Ascending aorta (tissue), 2 donors: ENCODE measurements around the gene ITGB5. TPM values are rescaled to one million over a fixed set of nuclear protein-coding genes. Genes with fewer than 3 reads are reported as not detected.

Experiments used
- DNase-seq, 2 donors: peaks; one replicate each; pipeline ENCODE4 v3.0.0-alpha.2; 2019; ENCODE audit warnings: low spot score in 2 of 2
- H3K27ac ChIP-seq, 2 donors: fragments of 200-600 bp; sonication (generic); one replicate each; pipeline ENCODE4 v1.5.1; 2016 to 2017; ENCODE audit warnings: mild to moderate bottlenecking in 1 of 2
- H3K27me3 ChIP-seq: fragments of 200-600 bp; sonication (generic); one replicate; pipeline ENCODE4 v1.5.1; 2017
- H3K36me3 ChIP-seq, 2 donors: fragments of 200-600 bp; sonication (generic); one replicate each; pipeline ENCODE4 v1.5.1; 2016
- H3K4me1 ChIP-seq, 2 donors: fragments of 200-600 bp; sonication (generic); one replicate each; pipeline ENCODE4 v1.5.1; 2016 to 2017; ENCODE audit warnings: mild to moderate bottlenecking in 1 of 2
- H3K4me3 ChIP-seq, 2 donors: fragments of 200-600 bp; sonication (generic); one replicate each; pipeline ENCODE4 v1.5.1; 2016 to 2017; ENCODE audit warnings: mild to moderate bottlenecking in 1 of 2
- H3K9me3 ChIP-seq, 2 donors: fragments of 200-600 bp; sonication (generic); one replicate each; pipeline ENCODE4 v1.5.1; 2016
- CTCF ChIP-seq, 3 experiments: fragments of 200-600 bp in 2 of 3; fragments of 450-650 bp in 1 of 3; sonication (generic) in 2 of 3; IDR thresholded peaks; one replicate each; pipeline ENCODE4 v1.5.1; 2016 to 2019; ENCODE audit warnings: antibody characterized with exemption in 3 of 3, mild to moderate bottlenecking in 1 of 3, moderate library complexity in 1 of 3
- intact Hi-C: fragments of 100-400 bp; cut with DNase I; formaldehyde crosslinking; loops from one replicate; pipeline ENCODE4 v1.15.1; 2023
- total RNA-seq: library from RNA; depleted of rRNA; stranded (reverse); fragments of >200 nt; gene quantifications from one replicate; pipeline ENCODE4 v1.1.0, GENCODE V29; 2016

ITGB5 gene
- total RNA-seq, 1 donor from 2014 or later, result 595 TPM

- Histone ChIP-seq H3K36me3 (no peaks in the 10 kb centered on the region), H3K9me3 (no peaks in the 10 kb centered on the region), H3K27ac (no peak overlapping the region), H3K4me3 (no peak overlapping the region), H3K4me1 (no peaks in the 10 kb centered on the region), H3K27me3 (no peaks in the 10 kb centered on the region)
- no peak for TF ChIP-seq CTCF (IDR thresholded peaks at IDR 0.05)
- DNase-seq, result no peak
- intact Hi-C loops, result loop anchor here (2.0 to 5.0 kb wide), 3 partner anchors 237 to 660 kb away; no protein-coding TSS in a partner anchor
Observed at GRCh38 chr3:124927574-124928045, 40.4 kb upstream of the ITGB5 start.

- Histone ChIP-seq H3K27ac (no peak overlapping the region), H3K4me1 (no peaks in the 10 kb centered on the region), H3K36me3 (no peaks in the 10 kb centered on the region), H3K4me3 (no peak overlapping the region), H3K9me3 (no peaks in the 10 kb centered on the region), H3K27me3 (no peaks in the 10 kb centered on the region)
- no peak for TF ChIP-seq CTCF (IDR thresholded peaks at IDR 0.05)
- no peak for DNase-seq
- intact Hi-C loops, result loop anchor here (5.0 kb wide), 1 partner anchor 661 kb away; no protein-coding TSS in a partner anchor
Observed at GRCh38 chr3:124926426-124927101, 39.4 kb upstream of the ITGB5 start.

GRCh38 chr3:124924741-124925140 is 37.6 kb upstream of the ITGB5 start:
- Histone ChIP-seq H3K9me3 (no peaks in the 10 kb centered on the region), H3K4me1 (no peaks in the 10 kb centered on the region), H3K4me3 (no peak overlapping the region), H3K27me3 (no peaks in the 10 kb centered on the region), H3K36me3 (no peaks in the 10 kb centered on the region), H3K27ac (no peak overlapping the region)
- TF ChIP-seq CTCF (IDR thresholded peaks at IDR 0.05), result no peak
- intact Hi-C loops, result loop anchor here (5.0 kb wide), 1 partner anchor 663 kb away; no protein-coding TSS in a partner anchor
- DNase-seq, result no peak

DNA sequence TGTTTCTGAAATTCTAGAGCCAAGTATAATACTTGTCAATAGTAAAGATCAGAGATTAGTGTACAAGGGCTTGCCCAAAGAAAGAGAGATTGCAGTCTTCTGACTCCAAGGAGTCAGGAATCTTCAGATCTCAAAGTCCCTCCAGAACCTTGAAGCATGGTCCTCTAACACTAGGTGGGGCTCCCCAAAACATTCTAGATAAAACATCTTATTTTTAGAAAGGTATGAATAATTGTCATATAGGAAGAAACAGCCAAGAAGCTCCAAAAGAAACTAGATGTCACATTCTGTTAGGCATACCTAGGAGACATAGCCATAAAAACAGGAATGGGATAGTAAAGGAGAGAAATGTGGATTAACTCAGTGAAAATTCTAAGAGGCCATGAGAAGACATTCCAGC is 36.7 kb upstream of the ITGB5 start:
- Histone ChIP-seq H3K27ac (no peak overlapping the region), H3K4me3 (no peak overlapping the region), H3K36me3 (no peaks in the 10 kb centered on the region), H3K9me3 (no peaks in the 10 kb centered on the region), H3K27me3 (no peaks in the 10 kb centered on the region), H3K4me1 (no peaks in the 10 kb centered on the region)
- TF ChIP-seq CTCF (IDR thresholded peaks at IDR 0.05), result no peak
- intact Hi-C loops, result no loop called here
- no peak for DNase-seq

DNA sequence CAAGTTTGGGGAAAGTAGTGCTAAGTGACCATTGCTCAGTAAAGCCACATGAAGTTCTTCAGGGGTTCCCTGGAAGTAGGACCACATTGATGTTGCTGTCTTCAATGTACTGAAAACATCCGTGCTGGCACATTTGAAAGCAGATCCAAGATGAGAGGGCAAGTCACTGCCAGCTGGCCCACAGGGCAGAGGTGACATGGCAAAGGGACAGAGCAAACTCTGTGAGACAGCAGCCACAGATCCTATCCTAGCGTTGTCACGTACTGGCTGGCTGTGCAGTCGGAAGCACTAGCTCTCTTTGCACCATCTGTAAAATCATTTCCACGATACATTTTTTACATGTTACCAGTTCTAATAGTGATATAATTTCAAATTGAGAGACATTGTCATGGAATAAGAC is 33.6 kb upstream of the ITGB5 start:
- no peaks in the 10 kb centered on the region for H3K36me3 ChIP-seq
- H3K4me3 ChIP-seq, result no peak overlapping the region
- H3K27me3 ChIP-seq, result no peaks in the 10 kb centered on the region
- H3K4me1 ChIP-seq, result no peaks in the 10 kb centered on the region
- H3K9me3 ChIP-seq, result no peaks in the 10 kb centered on the region
- no peak overlapping the region for H3K27ac ChIP-seq
- DNase-seq, result no peak
- TF ChIP-seq CTCF (IDR thresholded peaks at IDR 0.05), result no peak
- intact Hi-C loops, result no loop called here
